ENCODE data around the gene FREM2. TPM values are rescaled to one million over a fixed set of nuclear protein-coding genes. Genes with fewer than 3 reads are reported as not detected.

FREM2 gene
- total RNA-seq, 1 experiment from 2014 or later: 0.05 TPM

DNA sequence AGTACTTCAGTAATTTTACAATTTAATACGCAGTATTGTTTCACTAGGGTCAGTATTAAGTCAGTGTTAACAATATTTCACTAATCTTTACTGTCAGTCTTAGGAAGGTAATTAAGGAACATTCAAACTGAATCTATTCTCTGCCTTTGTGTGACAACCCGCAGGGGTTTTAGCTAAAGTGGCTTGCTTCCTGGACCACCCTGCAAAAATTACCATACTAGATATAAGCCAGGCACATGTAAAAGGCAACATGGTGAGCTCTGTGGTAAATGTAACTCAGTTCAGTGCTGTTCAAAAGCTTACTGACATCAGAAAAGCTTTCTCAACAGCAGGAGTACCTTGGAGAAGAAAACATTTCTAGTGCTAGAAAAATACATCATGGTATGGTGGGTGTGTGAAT, 116.7 kb downstream of the FREM2 start:
- Histone ChIP-seq H2AFZ (ENCODE audit: low read depth, low read length, poor library complexity, severe bottlenecking) (no peak overlapping the region), H3K9ac (ENCODE audit: low read length) (no peak overlapping the region), H4K20me1 (ENCODE audit: insufficient read depth) (no peaks in the 10 kb centered on the region), H3K27me3 (ENCODE audit: insufficient read depth, low read length) (no peaks in the 10 kb centered on the region), H3K27ac (ENCODE audit: low read depth, low read length) (no peak overlapping the region), H3K36me3 (ENCODE audit: control insufficient read depth in 1 of 2, insufficient read depth in 2 of 2, low read length in 2 of 2) (no peaks in the 10 kb centered on the region), H3K4me3 (replicated peaks in 1 of 2; ENCODE audit: low read depth in 1 of 2, low read length in 2 of 2) (no peak overlapping the region), H3K4me1 (ENCODE audit: control insufficient read depth in 1 of 2, insufficient read depth in 2 of 2, low read length in 2 of 2) (no peaks in the 10 kb centered on the region), H3K4me2 (ENCODE audit: low read length) (no peak overlapping the region), H3K9me2 (ENCODE audit: insufficient read depth) (no peaks in the 10 kb centered on the region), H3K79me2 (ENCODE audit: insufficient read depth, low read length) (no peaks in the 10 kb centered on the region), H3K9me3 (ENCODE audit: control insufficient read depth in 1 of 2, insufficient read depth in 1 of 2, low read depth in 1 of 2, low read length in 2 of 2) (peaks cover 0 to 8% of the 10 kb centered on the region in 2 experiments; a peak in 2 of 4 replicates)
- ChIA-PET RAD21 (ENCODE audit: low non-redundant PET in 1 of 2, low total read pairs in 2 of 2, uncharacterized antibody in 2 of 2, unreplicated experiment in 2 of 2) (no interaction called here), CTCF (no interaction called here), POLR2A (no interaction called here)
- BruUV-seq (replicated peaks): no TSS peak
- ATAC-seq (no peak), DNase-seq (ENCODE audit: low read depth, low spot score) (no peak)
- intact Hi-C loops (cut with micrococcal nuclease): no loop called here
- TF ChIP-seq JUND (IDR thresholded peaks at IDR 0.05) (no peak), EGR1 (IDR thresholded peaks at IDR 0.05; ENCODE audit: low read depth) (no peak), CEBPB (IDR thresholded peaks at IDR 0.05; ENCODE audit: low read depth) (no peak), ATF3 (IDR thresholded peaks at IDR 0.05) (no peak), CBX3 (IDR thresholded peaks at IDR 0.05; ENCODE audit: low read depth) (no peak), EZH2phosphoT487 (IDR thresholded peaks at IDR 0.05; ENCODE audit: borderline replicate concordance) (no peak), RAD21 (IDR thresholded peaks at IDR 0.05; ENCODE audit: low read depth) (no peak), SP1 (IDR thresholded peaks at IDR 0.05; ENCODE audit: low read depth) (no peak), REST (IDR thresholded peaks at IDR 0.05; ENCODE audit: low read depth) (no peak), ELF1 (IDR thresholded peaks at IDR 0.05; ENCODE audit: borderline replicate concordance, low read depth) (no peak)

Measured in HCT116 (cell line).